PC-9 (cell line): ENCODE results near the gene CCDC15.

Experiments used
- EZH2 ChIP-seq: fragments of 200-600 bp; sonication (generic); IDR thresholded peaks from 2 replicates; pipeline ENCODE4 v1.8.0; 2017; ENCODE audit warnings: antibody characterized with exemption, low read depth
- TF ChIP-seq, protein P1 (sequence below): fragments of 200-600 bp; sonication (generic); conservative IDR thresholded peaks from 2 replicates; pipeline ENCODE4 v1.6.1; 2017; ENCODE audit warnings: mixed run types, antibody characterized with exemption, mild to moderate bottlenecking, moderate library complexity

DNA sequence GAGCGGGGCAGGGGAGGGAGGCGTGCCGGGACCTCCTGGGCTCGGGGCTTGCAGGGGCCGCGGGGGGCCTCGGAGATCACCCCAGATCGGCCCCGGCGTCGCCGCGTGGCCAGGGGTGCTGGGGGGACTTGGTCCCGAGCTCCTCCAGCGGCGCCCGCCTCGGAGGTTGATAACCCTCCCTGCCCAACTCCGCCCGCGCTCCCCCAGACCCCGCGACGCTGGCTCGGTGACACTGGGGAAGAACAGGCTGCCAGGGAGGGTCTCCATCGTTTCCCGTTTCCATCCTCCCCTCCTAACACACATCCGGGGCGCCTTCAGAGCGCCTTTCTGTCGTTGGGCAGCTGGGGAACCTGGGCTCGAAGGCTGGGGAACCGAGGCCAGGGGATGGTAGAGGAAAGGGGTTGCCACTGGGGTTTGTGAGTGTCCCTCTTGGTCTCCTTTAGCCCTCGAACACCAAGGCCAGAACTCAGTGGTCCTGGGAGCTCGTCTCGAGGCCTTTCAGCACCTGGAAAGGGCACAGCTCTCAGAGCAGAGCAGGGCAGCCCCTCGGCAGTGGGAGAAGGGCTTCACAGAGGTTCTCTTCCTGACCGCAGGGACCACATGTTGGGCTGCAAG lies 109.5 kb downstream of the CCDC15 start:
- TF ChIP-seq, protein P1, sequence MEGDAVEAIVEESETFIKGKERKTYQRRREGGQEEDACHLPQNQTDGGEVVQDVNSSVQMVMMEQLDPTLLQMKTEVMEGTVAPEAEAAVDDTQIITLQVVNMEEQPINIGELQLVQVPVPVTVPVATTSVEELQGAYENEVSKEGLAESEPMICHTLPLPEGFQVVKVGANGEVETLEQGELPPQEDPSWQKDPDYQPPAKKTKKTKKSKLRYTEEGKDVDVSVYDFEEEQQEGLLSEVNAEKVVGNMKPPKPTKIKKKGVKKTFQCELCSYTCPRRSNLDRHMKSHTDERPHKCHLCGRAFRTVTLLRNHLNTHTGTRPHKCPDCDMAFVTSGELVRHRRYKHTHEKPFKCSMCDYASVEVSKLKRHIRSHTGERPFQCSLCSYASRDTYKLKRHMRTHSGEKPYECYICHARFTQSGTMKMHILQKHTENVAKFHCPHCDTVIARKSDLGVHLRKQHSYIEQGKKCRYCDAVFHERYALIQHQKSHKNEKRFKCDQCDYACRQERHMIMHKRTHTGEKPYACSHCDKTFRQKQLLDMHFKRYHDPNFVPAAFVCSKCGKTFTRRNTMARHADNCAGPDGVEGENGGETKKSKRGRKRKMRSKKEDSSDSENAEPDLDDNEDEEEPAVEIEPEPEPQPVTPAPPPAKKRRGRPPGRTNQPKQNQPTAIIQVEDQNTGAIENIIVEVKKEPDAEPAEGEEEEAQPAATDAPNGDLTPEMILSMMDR, result no peak
- no peak for TF ChIP-seq EZH2
